Measurements from ENCODE around the gene ARV1.

DNA sequence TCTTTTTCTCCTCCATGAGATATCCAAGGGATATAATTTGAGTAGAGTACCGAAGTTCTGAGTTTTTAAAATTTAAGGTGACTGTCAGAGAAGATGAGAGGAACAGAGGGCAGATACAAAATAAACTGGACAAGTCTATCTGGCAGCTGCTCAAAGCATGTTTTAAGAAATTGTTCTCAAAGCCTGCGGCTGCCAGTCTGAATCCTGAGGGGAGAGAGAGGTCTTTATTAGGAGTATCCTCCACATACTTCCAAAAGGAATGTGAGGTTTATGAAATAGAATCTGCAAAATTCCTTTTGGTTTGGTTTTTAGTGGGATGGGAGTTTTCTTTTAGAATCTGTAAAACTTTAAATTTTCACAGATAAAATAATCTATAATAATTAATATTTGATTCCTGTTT, 41.5 kb upstream of the ARV1 start:
- TF ChIP-seq, protein P1, sequence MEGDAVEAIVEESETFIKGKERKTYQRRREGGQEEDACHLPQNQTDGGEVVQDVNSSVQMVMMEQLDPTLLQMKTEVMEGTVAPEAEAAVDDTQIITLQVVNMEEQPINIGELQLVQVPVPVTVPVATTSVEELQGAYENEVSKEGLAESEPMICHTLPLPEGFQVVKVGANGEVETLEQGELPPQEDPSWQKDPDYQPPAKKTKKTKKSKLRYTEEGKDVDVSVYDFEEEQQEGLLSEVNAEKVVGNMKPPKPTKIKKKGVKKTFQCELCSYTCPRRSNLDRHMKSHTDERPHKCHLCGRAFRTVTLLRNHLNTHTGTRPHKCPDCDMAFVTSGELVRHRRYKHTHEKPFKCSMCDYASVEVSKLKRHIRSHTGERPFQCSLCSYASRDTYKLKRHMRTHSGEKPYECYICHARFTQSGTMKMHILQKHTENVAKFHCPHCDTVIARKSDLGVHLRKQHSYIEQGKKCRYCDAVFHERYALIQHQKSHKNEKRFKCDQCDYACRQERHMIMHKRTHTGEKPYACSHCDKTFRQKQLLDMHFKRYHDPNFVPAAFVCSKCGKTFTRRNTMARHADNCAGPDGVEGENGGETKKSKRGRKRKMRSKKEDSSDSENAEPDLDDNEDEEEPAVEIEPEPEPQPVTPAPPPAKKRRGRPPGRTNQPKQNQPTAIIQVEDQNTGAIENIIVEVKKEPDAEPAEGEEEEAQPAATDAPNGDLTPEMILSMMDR (conservative IDR thresholded peaks at IDR 0.05 in 1 of 2, IDR thresholded peaks at IDR 0.05 in 1 of 2; ENCODE audit: extremely low read depth in 1 of 2, insufficient read depth in 1 of 2, low read depth in 1 of 2, low read length in 2 of 2): no peak
- no peak for TF ChIP-seq EZH2 (IDR thresholded peaks at IDR 0.05; ENCODE audit: borderline replicate concordance, low read length)
